ENCODE measurements around the gene THRSP.

DNA sequence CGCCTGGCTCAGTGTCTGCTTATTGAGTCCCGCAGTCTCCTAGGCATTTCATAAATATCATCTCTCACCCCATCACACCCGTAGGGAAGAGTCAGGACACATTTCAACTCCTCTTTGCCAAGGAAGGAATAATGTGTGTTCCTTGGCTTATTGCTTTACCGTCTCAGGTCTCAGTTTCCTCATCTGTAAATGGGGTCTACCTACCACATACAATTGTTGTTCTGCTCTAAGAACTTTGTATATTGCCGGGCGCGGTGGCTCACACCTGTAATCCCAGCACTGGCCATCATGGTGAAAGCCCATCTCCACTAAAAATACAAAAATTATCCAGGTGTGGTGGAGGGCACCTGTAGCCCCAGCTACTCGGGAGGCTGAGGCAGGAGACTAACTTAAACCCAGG is 3.1 kb upstream of the THRSP start:
- TF ChIP-seq, protein P1, sequence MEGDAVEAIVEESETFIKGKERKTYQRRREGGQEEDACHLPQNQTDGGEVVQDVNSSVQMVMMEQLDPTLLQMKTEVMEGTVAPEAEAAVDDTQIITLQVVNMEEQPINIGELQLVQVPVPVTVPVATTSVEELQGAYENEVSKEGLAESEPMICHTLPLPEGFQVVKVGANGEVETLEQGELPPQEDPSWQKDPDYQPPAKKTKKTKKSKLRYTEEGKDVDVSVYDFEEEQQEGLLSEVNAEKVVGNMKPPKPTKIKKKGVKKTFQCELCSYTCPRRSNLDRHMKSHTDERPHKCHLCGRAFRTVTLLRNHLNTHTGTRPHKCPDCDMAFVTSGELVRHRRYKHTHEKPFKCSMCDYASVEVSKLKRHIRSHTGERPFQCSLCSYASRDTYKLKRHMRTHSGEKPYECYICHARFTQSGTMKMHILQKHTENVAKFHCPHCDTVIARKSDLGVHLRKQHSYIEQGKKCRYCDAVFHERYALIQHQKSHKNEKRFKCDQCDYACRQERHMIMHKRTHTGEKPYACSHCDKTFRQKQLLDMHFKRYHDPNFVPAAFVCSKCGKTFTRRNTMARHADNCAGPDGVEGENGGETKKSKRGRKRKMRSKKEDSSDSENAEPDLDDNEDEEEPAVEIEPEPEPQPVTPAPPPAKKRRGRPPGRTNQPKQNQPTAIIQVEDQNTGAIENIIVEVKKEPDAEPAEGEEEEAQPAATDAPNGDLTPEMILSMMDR (conservative IDR thresholded peaks at IDR 0.05), result no peak
- no peak for TF ChIP-seq ZFX (IDR thresholded peaks at IDR 0.05)

All from C4-2B (cell line).